ENCODE data around the gene ATP1A1.

DNA sequence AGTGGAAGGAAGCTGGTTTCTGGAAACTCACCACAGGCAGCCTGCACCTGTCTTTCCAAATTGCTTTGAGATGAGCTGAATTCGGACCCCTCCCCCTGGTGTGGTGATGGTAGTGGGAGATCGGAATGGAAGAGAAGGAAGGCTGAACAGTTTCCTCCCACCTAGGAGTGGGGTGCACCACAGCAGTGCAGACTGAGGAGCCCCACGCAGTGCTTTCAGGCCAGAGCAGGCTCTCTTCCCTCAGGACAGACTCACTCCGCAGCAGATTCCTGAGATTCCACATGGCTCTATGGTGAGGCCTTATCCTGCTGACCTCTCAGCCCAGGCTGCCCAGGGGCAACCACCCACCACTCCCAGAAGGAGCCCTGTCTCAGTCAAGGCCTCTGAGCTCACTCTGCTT, 80.9 kb downstream of the ATP1A1 start:
- TF ChIP-seq, protein P1, sequence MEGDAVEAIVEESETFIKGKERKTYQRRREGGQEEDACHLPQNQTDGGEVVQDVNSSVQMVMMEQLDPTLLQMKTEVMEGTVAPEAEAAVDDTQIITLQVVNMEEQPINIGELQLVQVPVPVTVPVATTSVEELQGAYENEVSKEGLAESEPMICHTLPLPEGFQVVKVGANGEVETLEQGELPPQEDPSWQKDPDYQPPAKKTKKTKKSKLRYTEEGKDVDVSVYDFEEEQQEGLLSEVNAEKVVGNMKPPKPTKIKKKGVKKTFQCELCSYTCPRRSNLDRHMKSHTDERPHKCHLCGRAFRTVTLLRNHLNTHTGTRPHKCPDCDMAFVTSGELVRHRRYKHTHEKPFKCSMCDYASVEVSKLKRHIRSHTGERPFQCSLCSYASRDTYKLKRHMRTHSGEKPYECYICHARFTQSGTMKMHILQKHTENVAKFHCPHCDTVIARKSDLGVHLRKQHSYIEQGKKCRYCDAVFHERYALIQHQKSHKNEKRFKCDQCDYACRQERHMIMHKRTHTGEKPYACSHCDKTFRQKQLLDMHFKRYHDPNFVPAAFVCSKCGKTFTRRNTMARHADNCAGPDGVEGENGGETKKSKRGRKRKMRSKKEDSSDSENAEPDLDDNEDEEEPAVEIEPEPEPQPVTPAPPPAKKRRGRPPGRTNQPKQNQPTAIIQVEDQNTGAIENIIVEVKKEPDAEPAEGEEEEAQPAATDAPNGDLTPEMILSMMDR (IDR thresholded peaks at IDR 0.05), result no peak
- no peak for TF ChIP-seq EZH2 (IDR thresholded peaks at IDR 0.05; ENCODE audit: borderline replicate concordance, insufficient read depth, low read depth, low read length, poor library complexity, severe bottlenecking)
